ENCODE data around the gene PTPRM. TPM values are rescaled to one million over a fixed set of nuclear protein-coding genes. Genes with fewer than 3 reads are reported as not detected.
"Not testable (repeated sequence)": the region's sequence is repeated elsewhere in the genome, so short reads cannot be mapped to it uniquely, and the experiment has no call there.

The PTPRM gene
- total RNA-seq, 2 donors from 2014 or later: 51.4 to 75.5 TPM

GRCh38 chr18:7735626-7736175 lies 168.6 kb downstream of the PTPRM start:
- intact Hi-C loops (cut with DNase I): no loop called here
- no peak for DNase-seq
- ATAC-seq: no peak

GRCh38 chr18:7736526-7736925 lies 169.4 kb downstream of the PTPRM start:
- ATAC-seq; intact Hi-C loops (cut with DNase I); DNase-seq: not testable (repeated sequence)

- intact Hi-C loops (cut with DNase I): no loop called here
- DNase-seq (no peak), ATAC-seq (no peak)
Measured at GRCh38 chr18:7737550-7737949, 170.4 kb downstream of the PTPRM start.

GRCh38 chr18:7740821-7741220 lies 173.7 kb downstream of the PTPRM start:
- DNase-seq (no peak), ATAC-seq (peak in 1 of 2 donors; percentile 43)
- intact Hi-C loops (cut with DNase I): no loop called here

GRCh38 chr18:7741640-7742039 lies 174.5 kb downstream of the PTPRM start:
- ATAC-seq: peak in 1 of 2 donors; percentile 16
- intact Hi-C loops (cut with DNase I): no loop called here

GRCh38 chr18:7742224-7742623 lies 175.1 kb downstream of the PTPRM start:
- no peak for ATAC-seq
- no peak for DNase-seq
- intact Hi-C loops (cut with DNase I): no loop called here

More at GRCh38 chr18:7741640-7742039, 174.5 kb downstream of the PTPRM start:
- DNase-seq: no peak

GRCh38 chr18:7743256-7743655 lies 176.1 kb downstream of the PTPRM start:
- DNase-seq: no peak
- intact Hi-C loops (cut with DNase I): no loop called here
- ATAC-seq: no peak

GRCh38 chr18:7746106-7746505 lies 179.0 kb downstream of the PTPRM start:
- no peak for DNase-seq
- intact Hi-C loops (cut with DNase I): no loop called here

GRCh38 chr18:7748251-7749007 lies 181.3 kb downstream of the PTPRM start:
- peak; percentile 35 to 36 for ATAC-seq
- intact Hi-C loops (cut with DNase I): no loop called here
- DNase-seq: no peak

More at GRCh38 chr18:7746106-7746505, 179.0 kb downstream of the PTPRM start:
- ATAC-seq: no peak

GRCh38 chr18:7749008-7749405 lies 181.9 kb downstream of the PTPRM start:
- ATAC-seq (peak; percentile 38 to 45), DNase-seq (no peak)
- intact Hi-C loops (cut with DNase I): no loop called here

- intact Hi-C loops (cut with DNase I): no loop called here
- ATAC-seq: peak; percentile 72 to 75
- no peak for DNase-seq
Measured at GRCh38 chr18:7749510-7749981, 182.4 kb downstream of the PTPRM start.

GRCh38 chr18:7750095-7750663 lies 183.1 kb downstream of the PTPRM start:
- DNase-seq (no peak), ATAC-seq (no peak)
- intact Hi-C loops (cut with DNase I): loop anchor here in 1 of 2 donors (10.0 kb wide), 2 partner anchors 175 to 475 kb away; no protein-coding TSS in a partner anchor

GRCh38 chr18:7750966-7751365 lies 183.8 kb downstream of the PTPRM start:
- intact Hi-C loops (cut with DNase I): loop anchor here in 1 of 2 donors (10.0 kb wide), 2 partner anchors 176 to 476 kb away; no protein-coding TSS in a partner anchor
- DNase-seq (no peak), ATAC-seq (no peak)

- ATAC-seq: no peak
- intact Hi-C loops (cut with DNase I): loop anchor here (1.0 to 10.0 kb wide), 3 partner anchors 179 to 479 kb away; no protein-coding TSS in a partner anchor
- no peak for DNase-seq
Measured at GRCh38 chr18:7754258-7754657, 187.1 kb downstream of the PTPRM start.

GRCh38 chr18:7754725-7755181 lies 187.6 kb downstream of the PTPRM start:
- intact Hi-C loops (cut with DNase I): loop anchor here (1.0 to 10.0 kb wide), 3 partner anchors 180 to 480 kb away; no protein-coding TSS in a partner anchor
- ATAC-seq (peak; percentile 57 to 74), DNase-seq (peak; percentile 35)

- DNase-seq (no peak), ATAC-seq (peak; percentile 43 to 70)
- intact Hi-C loops (cut with DNase I): loop anchor here in 1 of 2 donors (10.0 kb wide), 2 partner anchors 181 to 481 kb away; no protein-coding TSS in a partner anchor
Measured at GRCh38 chr18:7755753-7756475, 188.8 kb downstream of the PTPRM start.

GRCh38 chr18:7757175-7757574 lies 190.1 kb downstream of the PTPRM start:
- intact Hi-C loops (cut with DNase I): loop anchor here in 1 of 2 donors (10.0 kb wide), 2 partner anchors 182 to 482 kb away; no protein-coding TSS in a partner anchor
- no peak for DNase-seq
- ATAC-seq: no peak

- DNase-seq: no peak
- ATAC-seq: no peak
- intact Hi-C loops (cut with DNase I): loop anchor here in 1 of 2 donors (10.0 kb wide), 2 partner anchors 184 to 484 kb away; no protein-coding TSS in a partner anchor
Measured at GRCh38 chr18:7758764-7759163, 191.6 kb downstream of the PTPRM start.
